ENCODE results near the gene GSTT2. TPM values are rescaled to one million over a fixed set of nuclear protein-coding genes. Genes with fewer than 3 reads are reported as not detected.

Gene GSTT2
- total RNA-seq, 4 donors from 2014 or later = not detected

GRCh38 chr22:24016156-24016555 is 36.2 kb downstream of the GSTT2 start:
- H3K4me1 ChIP-seq = peaks cover 3 to 26% (median 14%) of the 10 kb centered on the region in 3 donors
- DNase-seq = no peak
- 96 to 100% methylated on average over 1 of the region's 1 CpG for WGBS, 2 donors

DNA sequence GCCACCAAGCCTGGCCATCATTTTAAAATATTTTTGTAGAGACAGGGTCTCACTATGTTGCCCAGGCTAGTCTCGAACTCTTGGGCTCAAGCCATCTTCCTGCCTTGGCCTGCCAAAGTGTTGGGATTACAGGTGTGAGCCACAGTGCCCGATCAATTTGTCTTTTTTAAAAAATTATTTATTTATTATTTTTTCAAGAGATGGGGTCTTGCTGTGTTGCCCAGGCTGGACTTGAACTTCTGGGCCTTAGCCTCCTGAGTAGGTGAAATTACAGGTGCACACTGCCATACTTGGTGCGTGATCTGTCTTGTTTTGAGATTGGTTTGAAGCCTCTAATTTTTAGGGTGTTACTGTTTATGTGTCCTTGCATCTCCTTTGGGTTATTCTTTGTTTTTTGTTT is 41.4 kb downstream of the GSTT2 start:
- intact Hi-C loops (cut with DNase I) = no loop called here
- DNase-seq = no peak
- H3K36me3 ChIP-seq = peaks cover 0 to 25% (median 0%) of the 10 kb centered on the region in 3 donors
- no peaks in the 10 kb centered on the region for H3K9me3 ChIP-seq
- no peaks in the 10 kb centered on the region for H3K4me1 ChIP-seq
- no peak overlapping the region for H3K27ac ChIP-seq
- 91 to 100% methylated on average over 3 of the region's 3 CpGs for WGBS, 2 donors
- no peaks in the 10 kb centered on the region for H3K27me3 ChIP-seq
- TF ChIP-seq POLR2A (IDR thresholded peaks at IDR 0.05) = no peak
- TF ChIP-seq, protein P1, sequence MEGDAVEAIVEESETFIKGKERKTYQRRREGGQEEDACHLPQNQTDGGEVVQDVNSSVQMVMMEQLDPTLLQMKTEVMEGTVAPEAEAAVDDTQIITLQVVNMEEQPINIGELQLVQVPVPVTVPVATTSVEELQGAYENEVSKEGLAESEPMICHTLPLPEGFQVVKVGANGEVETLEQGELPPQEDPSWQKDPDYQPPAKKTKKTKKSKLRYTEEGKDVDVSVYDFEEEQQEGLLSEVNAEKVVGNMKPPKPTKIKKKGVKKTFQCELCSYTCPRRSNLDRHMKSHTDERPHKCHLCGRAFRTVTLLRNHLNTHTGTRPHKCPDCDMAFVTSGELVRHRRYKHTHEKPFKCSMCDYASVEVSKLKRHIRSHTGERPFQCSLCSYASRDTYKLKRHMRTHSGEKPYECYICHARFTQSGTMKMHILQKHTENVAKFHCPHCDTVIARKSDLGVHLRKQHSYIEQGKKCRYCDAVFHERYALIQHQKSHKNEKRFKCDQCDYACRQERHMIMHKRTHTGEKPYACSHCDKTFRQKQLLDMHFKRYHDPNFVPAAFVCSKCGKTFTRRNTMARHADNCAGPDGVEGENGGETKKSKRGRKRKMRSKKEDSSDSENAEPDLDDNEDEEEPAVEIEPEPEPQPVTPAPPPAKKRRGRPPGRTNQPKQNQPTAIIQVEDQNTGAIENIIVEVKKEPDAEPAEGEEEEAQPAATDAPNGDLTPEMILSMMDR (IDR thresholded peaks at IDR 0.05) = no peak
- no peak overlapping the region for H3K4me3 ChIP-seq

More at GRCh38 chr22:24016156-24016555, 36.2 kb downstream of the GSTT2 start:
- TF ChIP-seq, protein P1 (IDR thresholded peaks at IDR 0.05) = no peak
- TF ChIP-seq POLR2A (IDR thresholded peaks at IDR 0.05) = no peak
- intact Hi-C loops (cut with DNase I) = no loop called here
- Histone ChIP-seq H3K9me3 (no peaks in the 10 kb centered on the region), H3K36me3 (peaks cover 0 to 14% (median 0%) of the 10 kb centered on the region in 3 donors), H3K4me3 (no peak overlapping the region), H3K27ac (no peak overlapping the region), H3K27me3 (no peaks in the 10 kb centered on the region)

DNA sequence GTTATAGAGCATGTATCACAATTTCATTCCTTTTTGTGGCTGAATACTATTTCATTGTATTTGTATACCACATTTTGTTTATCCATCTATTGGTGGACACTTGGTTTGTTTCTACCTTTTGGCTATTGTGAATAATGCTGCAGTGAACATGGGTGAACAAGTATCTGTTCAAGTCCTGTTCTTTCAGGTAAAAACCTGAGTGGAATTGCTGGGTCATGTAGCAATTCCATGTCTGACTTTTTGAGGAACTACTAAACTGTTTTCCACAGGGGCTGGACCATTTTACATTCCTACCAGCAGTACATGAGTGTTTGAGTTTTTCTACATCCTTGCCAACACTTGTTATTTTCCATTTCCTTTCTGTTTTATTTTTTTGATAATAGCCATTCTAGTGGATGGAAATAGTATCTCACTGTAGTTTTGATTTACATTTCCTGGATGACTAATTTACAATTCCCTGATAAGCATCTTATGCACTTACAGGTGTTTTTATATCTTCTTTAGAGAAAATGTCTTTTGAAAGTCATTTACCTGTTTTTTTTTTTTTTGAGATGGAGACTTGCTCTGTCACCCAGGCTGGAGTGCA is 43.4 kb downstream of the GSTT2 start:
- H3K36me3 ChIP-seq = peaks cover 0 to 11% (median 0%) of the 10 kb centered on the region in 3 donors
- no peak for DNase-seq
- no peaks in the 10 kb centered on the region for H3K4me1 ChIP-seq
- no peaks in the 10 kb centered on the region for H3K9me3 ChIP-seq
- H3K27ac ChIP-seq = no peak overlapping the region
- intact Hi-C loops (cut with DNase I) = no loop called here
- no peak for TF ChIP-seq POLR2A (IDR thresholded peaks at IDR 0.05)
- TF ChIP-seq, protein P1 (IDR thresholded peaks at IDR 0.05) = no peak
- no peak overlapping the region for H3K4me3 ChIP-seq
- no peaks in the 10 kb centered on the region for H3K27me3 ChIP-seq

DNA sequence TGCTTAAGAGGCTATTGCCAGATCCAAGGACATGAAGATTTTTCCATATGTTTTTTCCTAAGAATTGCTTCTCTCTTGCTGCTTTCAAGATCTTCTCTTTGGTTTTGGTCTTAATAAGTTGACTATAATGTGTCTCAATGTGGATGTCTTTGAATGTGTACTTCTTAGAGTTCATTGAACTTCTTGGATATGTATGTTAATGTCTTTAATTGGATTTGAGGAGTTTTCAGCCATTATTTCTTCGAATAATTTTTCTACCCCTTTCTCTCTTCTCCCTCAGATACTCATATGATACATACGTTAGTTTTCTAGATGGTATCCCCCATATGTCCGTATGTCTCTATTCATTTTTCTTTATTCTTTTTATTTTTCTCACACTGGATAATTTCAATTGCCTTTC is 44.4 kb downstream of the GSTT2 start:
- peaks cover 0 to 11% (median 0%) of the 10 kb centered on the region in 3 donors for H3K36me3 ChIP-seq
- 94 to 98% methylated on average over 3 of the region's 3 CpGs for WGBS, 2 donors
- DNase-seq = no peak

DNA sequence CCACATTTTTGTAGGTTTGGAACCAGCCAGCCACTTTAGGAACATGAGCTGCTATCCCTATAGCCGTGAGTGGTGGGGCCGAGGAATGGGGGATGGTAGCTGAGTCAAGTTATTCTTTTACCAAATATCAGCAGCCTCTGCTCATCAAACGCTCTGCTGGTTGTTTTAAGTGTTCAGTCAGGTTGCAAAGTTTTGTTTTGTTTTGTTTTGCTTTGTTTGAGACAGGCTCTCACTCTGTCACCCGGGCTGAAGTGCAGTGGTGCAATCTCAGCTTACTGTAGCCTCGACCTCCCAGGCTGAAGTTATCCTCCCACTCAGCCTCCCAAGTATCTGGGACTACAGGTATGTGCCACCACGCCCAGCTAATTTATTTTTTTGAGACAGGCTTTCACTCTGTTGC is 45.5 kb downstream of the GSTT2 start:
- 86 to 88% methylated on average over 5 to 6 of the region's 6 CpGs for WGBS, 2 donors
- Histone ChIP-seq H3K4me3 (no peak overlapping the region), H3K4me1 (no peaks in the 10 kb centered on the region), H3K27me3 (no peaks in the 10 kb centered on the region), H3K36me3 (peaks cover 0 to 11% (median 0%) of the 10 kb centered on the region in 3 donors), H3K9me3 (no peaks in the 10 kb centered on the region), H3K27ac (no peak overlapping the region)
- no peak for DNase-seq
- TF ChIP-seq POLR2A (IDR thresholded peaks at IDR 0.05) = no peak
- TF ChIP-seq, protein P1 (IDR thresholded peaks at IDR 0.05) = no peak
- intact Hi-C loops (cut with DNase I) = no loop called here

More for the DNA sequence above, 44.4 kb downstream of the GSTT2 start:
- H3K27ac ChIP-seq = no peak overlapping the region
- H3K4me1 ChIP-seq = no peaks in the 10 kb centered on the region
- no peaks in the 10 kb centered on the region for H3K27me3 ChIP-seq
- no peaks in the 10 kb centered on the region for H3K9me3 ChIP-seq
- no peak overlapping the region for H3K4me3 ChIP-seq
- no peak for TF ChIP-seq POLR2A (IDR thresholded peaks at IDR 0.05)
- TF ChIP-seq, protein P1 (IDR thresholded peaks at IDR 0.05) = no peak
- intact Hi-C loops (cut with DNase I) = no loop called here
